UCSD-AML1 (cell line): ENCODE data around the gene NXPH1.

Experiments
- DNase-seq: peaks from one replicate; lab custom pipeline; 2025; ENCODE audit not compliant: unreplicated experiment; lab: John Stamatoyannopoulos, UW

The NXPH1 gene

GRCh38 chr7:8433477-8434289 lies at the start of gene NXPH1:
NXPH1 (plus strand) TSS chr7:8433609.
- DNase-seq, result no peak

GRCh38 chr7:8384901-8385300 lies 48.5 kb upstream of the NXPH1 start:
- no peak for DNase-seq

- DNase-seq, result no peak
These were observed 46.4 kb upstream of the NXPH1 start for GRCh38 chr7:8386926-8387550.

- no peak for DNase-seq
These were observed 45.7 kb upstream of the NXPH1 start for GRCh38 chr7:8387551-8388256.

GRCh38 chr7:8388257-8388625 lies 45.2 kb upstream of the NXPH1 start:
- DNase-seq, result no peak

- DNase-seq, result no peak
These were observed 43.7 kb upstream of the NXPH1 start for GRCh38 chr7:8389593-8390261.

GRCh38 chr7:8390262-8390626 lies 43.2 kb upstream of the NXPH1 start:
- DNase-seq, result no peak

GRCh38 chr7:8391353-8392062 lies 41.9 kb upstream of the NXPH1 start:
- no peak for DNase-seq

- DNase-seq, result no peak
These were observed 37.1 kb upstream of the NXPH1 start for GRCh38 chr7:8396294-8396693.

- no peak for DNase-seq
These were observed 24.5 kb upstream of the NXPH1 start for GRCh38 chr7:8408871-8409270.

- DNase-seq, result no peak
These were observed 22.3 kb upstream of the NXPH1 start for GRCh38 chr7:8411103-8411502.

GRCh38 chr7:8413600-8413999 lies 19.8 kb upstream of the NXPH1 start:
- DNase-seq, result no peak

GRCh38 chr7:8418629-8419245 lies 14.7 kb upstream of the NXPH1 start:
- DNase-seq, result no peak

GRCh38 chr7:8422177-8422576 lies 11.2 kb upstream of the NXPH1 start:
- DNase-seq, result no peak

- DNase-seq, result no peak
These were observed 10.4 kb upstream of the NXPH1 start for GRCh38 chr7:8423057-8423456.

GRCh38 chr7:8425223-8425622 lies 8.2 kb upstream of the NXPH1 start:
- no peak for DNase-seq

- DNase-seq, result no peak
These were observed 2.8 kb upstream of the NXPH1 start for GRCh38 chr7:8430643-8431042.

- no peak for DNase-seq
These were observed 1.0 kb downstream of the NXPH1 start for GRCh38 chr7:8434290-8435002.

- DNase-seq, result no peak
These were observed 1.7 kb downstream of the NXPH1 start for GRCh38 chr7:8435095-8435494.
